Measurements from ENCODE around the gene CD1B. TPM values are rescaled to one million over a fixed set of nuclear protein-coding genes. Genes with fewer than 3 reads are reported as not detected.
"Not testable (repeated sequence)": the region's sequence is repeated elsewhere in the genome, so short reads cannot be mapped to it uniquely, and the experiment has no call there.

The CD1B gene
- total RNA-seq, 3 donors from 2014 or later: not detected

- Mint-ChIP-seq H3K36me3 (ENCODE audit: insufficient read depth) (no peaks in the 10 kb centered on the region), H3K4me1 (ENCODE audit: low read depth) (peaks cover 16% of the 10 kb centered on the region), H3K9me3 (no peaks in the 10 kb centered on the region), H3K4me3 (no peak within 1 kb of the TSS), H3K27me3 (ENCODE audit: low read depth) (peaks cover 16% of the 10 kb centered on the region)
- ATAC-seq: no peak
- no peak for DNase-seq
Measured at GRCh38 chr1:158289811-158290210, 41.5 kb downstream of the CD1B start, which contains the start of gene CD1C. CD1C (plus strand) TSS chr1:158289923; CDS start chr1:158290065, 142 bp downstream.

- H3K4me3 Mint-ChIP-seq: no peak overlapping the region
- H3K27me3 Mint-ChIP-seq (ENCODE audit: low read depth): peaks cover 21% of the 10 kb centered on the region
- no peaks in the 10 kb centered on the region for H3K9me3 Mint-ChIP-seq
- H3K4me1 Mint-ChIP-seq (ENCODE audit: low read depth): peaks cover 18% of the 10 kb centered on the region
- H3K36me3 Mint-ChIP-seq (ENCODE audit: insufficient read depth): no peaks in the 10 kb centered on the region
- ATAC-seq (no peak), DNase-seq (no peak)
Measured at GRCh38 chr1:158286941-158287346, 44.4 kb downstream of the CD1B start.

- DNase-seq (no peak), ATAC-seq (peak in 1 of 2 donors; percentile 27)
- Mint-ChIP-seq H3K27me3 (ENCODE audit: low read depth) (peaks cover 21% of the 10 kb centered on the region), H3K4me1 (ENCODE audit: low read depth) (peaks cover 18% of the 10 kb centered on the region), H3K9me3 (peaks cover 2% of the 10 kb centered on the region), H3K36me3 (ENCODE audit: insufficient read depth) (no peaks in the 10 kb centered on the region), H3K4me3 (no peak overlapping the region)
Measured at GRCh38 chr1:158286487-158286886, 44.8 kb downstream of the CD1B start.

DNA sequence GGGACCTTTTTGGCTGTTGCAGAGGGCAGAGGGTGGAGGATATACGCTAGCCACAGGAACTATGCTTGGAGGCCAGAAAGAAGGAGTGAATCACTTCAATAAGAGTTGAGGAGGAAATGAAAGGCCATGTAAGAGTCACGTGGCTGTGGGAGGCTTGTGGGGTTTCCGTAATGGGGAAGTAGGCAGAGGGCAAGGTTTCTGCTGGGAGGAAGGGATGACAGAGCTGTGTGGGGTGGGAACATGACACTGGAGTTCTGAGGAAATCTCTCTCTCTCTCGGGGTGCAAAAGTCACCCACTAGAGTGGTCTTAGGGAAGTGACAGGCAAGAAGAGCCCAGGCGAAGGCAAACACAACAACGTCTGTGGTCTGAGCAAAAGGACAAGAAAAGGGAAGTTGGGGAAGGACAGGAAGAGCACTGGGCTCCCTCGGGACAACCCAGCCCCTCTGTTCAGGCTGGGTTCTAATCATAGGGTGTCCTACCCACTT lies 45.5 kb downstream of the CD1B start:
- peaks cover 6% of the 10 kb centered on the region for H3K9me3 Mint-ChIP-seq
- DNase-seq (no peak), ATAC-seq (peak; percentile 27 to 66)
- H3K36me3 Mint-ChIP-seq (ENCODE audit: insufficient read depth): no peaks in the 10 kb centered on the region
- peaks cover 21% of the 10 kb centered on the region for H3K27me3 Mint-ChIP-seq (ENCODE audit: low read depth)
- H3K4me3 Mint-ChIP-seq: no peak overlapping the region
- H3K4me1 Mint-ChIP-seq (ENCODE audit: low read depth): peaks cover 18% of the 10 kb centered on the region

GRCh38 chr1:158283965-158284364 lies 47.4 kb downstream of the CD1B start:
- Mint-ChIP-seq H3K9me3 (peaks cover 6% of the 10 kb centered on the region), H3K4me1 (ENCODE audit: low read depth) (peaks cover 18% of the 10 kb centered on the region), H3K36me3 (ENCODE audit: insufficient read depth) (no peaks in the 10 kb centered on the region), H3K27me3 (ENCODE audit: low read depth) (peaks cover 21% of the 10 kb centered on the region), H3K4me3 (no peak overlapping the region)
- DNase-seq (no peak), ATAC-seq (peak in 1 of 2 donors; percentile 46)

DNA sequence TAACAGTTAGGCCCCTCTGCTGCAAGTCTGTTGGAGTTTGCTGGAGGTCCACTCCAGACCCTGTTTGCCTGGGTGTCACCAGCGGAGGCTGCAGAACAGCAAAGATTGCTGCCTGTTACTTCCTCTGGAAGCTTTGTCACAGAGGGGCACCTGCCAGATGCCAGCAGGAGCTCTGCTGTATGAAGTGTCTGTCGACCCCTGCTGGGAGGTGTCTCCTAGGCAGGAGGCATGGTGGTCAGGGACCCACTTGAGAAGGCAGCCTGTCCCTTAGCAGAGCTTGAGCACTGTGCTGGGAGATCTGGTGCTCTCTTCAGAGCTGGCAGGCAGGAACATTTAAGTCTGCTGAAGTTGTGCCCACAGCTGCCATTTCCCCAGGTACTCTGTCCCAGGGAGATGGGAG lies 48.9 kb downstream of the CD1B start:
- not testable (repeated sequence) for ATAC-seq; DNase-seq; H3K4me3 Mint-ChIP-seq; H3K36me3 Mint-ChIP-seq (ENCODE audit: insufficient read depth); H3K9me3 Mint-ChIP-seq
- Mint-ChIP-seq H3K4me1 (ENCODE audit: low read depth) (peaks cover 18% of the 10 kb centered on the region), H3K27me3 (ENCODE audit: low read depth) (peaks cover 24% of the 10 kb centered on the region)

Other genes starting within 250 kb of the CD1B start
- not detected for gene CD1D, start 150.6 kb downstream of the CD1B start, total RNA-seq
- not detected for gene CD1A, start 77.1 kb downstream of the CD1B start, total RNA-seq
- gene CD1C, start 41.6 kb downstream of the CD1B start, total RNA-seq: under 1 TPM; 0.35 to 0.61 (median 0.49) TPM
- not detected for gene CD1E, start 22.4 kb upstream of the CD1B start, total RNA-seq
- gene OR10T2, start 67.9 kb upstream of the CD1B start, total RNA-seq: not detected
- not detected for gene OR10K2, start 94.7 kb upstream of the CD1B start, total RNA-seq
- not detected for gene OR10K1, start 130.3 kb upstream of the CD1B start, total RNA-seq
- gene OR10R2, start 140.7 kb upstream of the CD1B start, total RNA-seq: not detected
- not detected for gene OR6Y1, start 222.9 kb upstream of the CD1B start, total RNA-seq
- not detected for gene OR6P1, start 239.0 kb upstream of the CD1B start, total RNA-seq
- gene OR10X1, start 248.4 kb upstream of the CD1B start, total RNA-seq: not detected

Measured in activated T-cell treated with anti-CD3 and anti-CD28 coated beads, Interleukin-2, amount 50 U/mL, for 4 hours (primary cell).